Mesenteric fat pad (tissue), 1 donor: ENCODE data around the gene BAG5. TPM values are rescaled to one million over a fixed set of nuclear protein-coding genes. Genes with fewer than 3 reads are reported as not detected.

Experiments used
- DNase-seq: peaks from one replicate; pipeline ENCODE4 v3.0.0-alpha.2; 2020; ENCODE audit warnings: low spot score
- total RNA-seq: library from RNA; stranded (reverse); fragmentation: NEBNext Ultra II Directional; extraction: Animal tissue kit (Norgen Biotek cat#: 25700); gene quantifications from one replicate; pipeline ENCODE4 v1.2.1, GENCODE V29; 2021
- donor health status: DM: yes; HTN: yes; CAD: no.

The BAG5 gene
- total RNA-seq, 1 donor from 2014 or later, result 55.1 TPM

DNA sequence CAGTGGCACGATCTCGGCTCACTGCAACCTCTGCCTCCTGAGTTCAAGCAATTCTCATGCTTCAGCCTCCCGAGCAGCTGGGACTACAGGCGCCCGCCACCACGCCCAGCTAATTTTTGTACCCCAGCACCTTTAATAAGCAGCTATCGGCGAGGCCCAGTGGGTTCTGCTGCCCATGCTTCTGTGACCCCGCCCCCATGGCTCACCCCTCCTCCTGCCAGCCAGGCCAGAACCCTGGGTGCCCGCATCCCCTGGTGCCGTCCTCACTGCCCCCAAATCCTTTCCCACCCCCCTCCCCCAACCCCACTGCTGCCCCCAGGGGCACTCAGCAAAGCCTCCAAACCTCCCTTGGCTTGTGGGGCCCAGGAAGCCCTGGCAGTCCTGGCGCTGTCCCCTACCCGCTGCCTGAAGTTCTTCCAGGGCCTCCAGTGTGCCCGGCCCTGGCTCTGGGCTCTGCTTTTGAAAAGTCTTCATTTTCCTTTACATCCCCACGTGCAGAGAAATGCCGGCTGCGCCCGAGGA, 14.5 kb downstream of the BAG5 start:
- no peak for DNase-seq

GRCh38 chr14:103547455-103547940, 15.0 kb downstream of the BAG5 start:
- DNase-seq, result no peak

- DNase-seq, result no peak
Measured at GRCh38 chr14:103546652-103547454, 15.6 kb downstream of the BAG5 start.

- DNase-seq, result no peak
Measured at GRCh38 chr14:103545915-103546651, 16.4 kb downstream of the BAG5 start.

DNA sequence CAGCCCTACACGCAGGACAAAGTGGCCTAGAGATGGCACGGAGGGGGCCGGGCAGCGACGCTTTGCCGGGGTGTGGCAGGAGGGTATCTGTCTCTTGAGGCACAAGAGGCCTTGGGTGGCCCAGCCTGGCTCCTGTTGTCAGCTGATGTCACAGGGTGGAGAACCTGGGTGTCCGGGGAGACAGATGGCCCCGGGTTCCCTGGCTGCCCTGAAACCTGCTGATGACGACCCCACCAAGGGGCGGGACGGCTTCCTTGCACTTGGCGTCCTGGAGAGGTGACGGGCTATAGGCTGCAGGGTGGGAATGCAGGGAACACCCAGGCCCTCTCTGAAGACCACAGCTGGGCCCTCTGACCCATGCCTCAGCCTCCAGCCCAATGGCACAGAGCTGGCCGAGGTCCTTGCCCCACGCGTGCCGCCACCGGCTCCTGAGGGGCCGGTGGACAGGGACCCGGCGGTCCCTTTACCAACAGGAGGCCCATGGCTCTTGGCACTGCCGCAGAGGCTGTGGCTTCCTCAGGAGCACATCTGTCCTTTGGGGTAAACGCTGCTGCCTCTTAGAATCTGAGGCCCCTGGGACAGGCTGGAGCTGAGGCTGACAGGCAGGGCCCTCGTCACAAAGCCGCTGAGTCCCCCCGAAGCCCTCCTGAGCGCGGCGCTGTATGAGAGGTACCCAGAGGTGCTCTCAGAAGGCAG, 17.1 kb downstream of the BAG5 start:
- no peak for DNase-seq

- DNase-seq, result no peak
Measured at GRCh38 chr14:103544388-103545218, 17.9 kb downstream of the BAG5 start.

DNA sequence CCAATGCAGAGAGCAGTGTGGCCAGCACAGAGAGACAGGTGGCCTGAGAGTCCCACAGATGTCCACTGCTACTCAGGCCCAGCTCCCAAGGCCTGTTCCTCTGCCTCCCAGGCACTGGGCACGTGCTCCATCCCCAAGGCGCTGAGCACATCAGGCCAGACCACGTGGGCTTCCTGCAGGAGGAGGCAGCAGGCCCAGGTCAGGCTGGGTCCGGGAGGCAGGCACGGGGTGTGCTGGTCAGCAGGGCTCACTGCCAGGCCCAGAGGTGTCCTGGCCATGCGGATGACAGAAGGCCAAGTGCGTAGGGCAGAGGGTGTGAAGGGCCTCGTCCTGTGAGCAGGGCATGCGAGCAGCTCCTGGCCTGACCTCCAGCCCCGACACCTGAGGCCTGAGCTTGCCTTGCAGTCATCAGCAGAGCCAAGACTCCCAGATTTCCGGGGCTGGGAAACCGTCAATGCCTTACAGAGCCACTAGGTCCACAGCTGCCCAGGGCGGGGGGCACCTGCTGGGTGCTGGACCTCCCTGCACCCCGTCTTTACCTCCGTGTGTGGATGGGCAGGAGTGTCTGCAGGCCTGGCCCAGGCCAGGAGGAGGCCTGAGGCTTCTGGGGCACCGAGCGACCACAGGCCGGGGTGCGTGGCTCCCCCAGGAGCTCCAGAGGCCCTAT, 18.6 kb downstream of the BAG5 start:
- DNase-seq, result no peak

GRCh38 chr14:103543140-103543539, 19.3 kb downstream of the BAG5 start:
- no peak for DNase-seq

DNA sequence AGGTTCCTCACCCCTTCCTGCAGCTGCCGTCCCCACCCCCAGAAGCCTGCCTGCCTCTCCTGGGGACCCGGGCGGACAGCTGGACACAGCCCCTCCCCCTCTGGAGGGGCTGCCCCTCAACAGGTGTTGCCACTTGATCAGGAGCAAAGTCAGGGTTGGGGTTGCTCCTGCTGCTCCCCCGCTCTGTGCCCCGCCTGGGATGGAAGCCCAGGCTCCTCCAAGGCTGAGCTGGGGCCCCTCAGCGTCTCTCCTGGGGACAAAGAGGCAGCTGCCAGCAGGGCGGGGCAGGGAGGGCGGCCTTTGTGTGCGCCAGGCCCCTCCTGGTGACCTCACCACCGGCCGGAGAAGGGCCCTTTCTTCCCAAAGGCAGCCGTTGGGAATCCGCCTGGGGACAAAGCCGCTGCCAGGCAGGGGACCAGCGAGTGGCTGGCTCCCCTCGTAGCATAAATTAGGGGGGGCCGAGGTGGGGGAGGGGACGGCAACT, 19.8 kb downstream of the BAG5 start:
- DNase-seq, result no peak

GRCh38 chr14:103541709-103542604, 20.5 kb downstream of the BAG5 start:
- no peak for DNase-seq

GRCh38 chr14:103540821-103541708, 21.4 kb downstream of the BAG5 start:
- DNase-seq, result no peak

DNA sequence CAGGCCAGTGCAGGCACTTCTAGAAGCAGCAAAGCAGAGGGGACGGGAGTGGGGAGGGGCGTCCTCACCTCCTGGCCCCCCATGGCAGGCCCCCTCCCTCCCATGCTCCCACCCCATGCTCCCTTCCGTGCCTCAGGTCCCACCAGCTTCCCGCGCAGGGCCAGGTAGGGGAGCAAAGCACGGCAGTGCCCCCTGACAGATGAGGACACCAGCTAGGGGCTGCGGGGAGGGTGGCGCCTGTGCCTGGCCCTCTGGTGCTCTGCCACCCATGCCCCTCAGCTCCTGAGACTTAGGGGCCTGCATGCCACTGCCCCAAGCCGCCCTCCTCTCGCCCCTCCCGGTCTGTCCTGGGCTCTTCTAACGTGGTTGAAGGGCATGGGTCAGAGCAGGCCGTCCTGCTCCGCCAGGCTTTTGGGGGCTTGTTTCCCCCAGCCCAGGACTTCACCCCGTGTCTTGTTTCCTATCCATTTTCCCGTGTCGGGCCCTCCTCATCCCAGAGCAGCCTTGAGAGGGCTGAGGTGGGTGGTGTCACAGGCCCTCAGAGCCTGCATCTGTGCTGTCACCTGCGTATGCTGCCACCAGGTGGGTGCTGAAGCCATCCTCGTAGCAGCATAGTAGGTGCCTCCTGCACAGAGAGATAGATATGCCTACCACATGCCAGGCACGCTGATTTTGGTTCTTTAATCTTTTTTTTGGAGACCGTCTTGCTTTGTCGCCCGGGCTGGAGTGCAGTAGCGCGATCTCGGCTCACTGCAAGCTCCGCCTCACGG, 23.2 kb downstream of the BAG5 start:
- no peak for DNase-seq

DNA sequence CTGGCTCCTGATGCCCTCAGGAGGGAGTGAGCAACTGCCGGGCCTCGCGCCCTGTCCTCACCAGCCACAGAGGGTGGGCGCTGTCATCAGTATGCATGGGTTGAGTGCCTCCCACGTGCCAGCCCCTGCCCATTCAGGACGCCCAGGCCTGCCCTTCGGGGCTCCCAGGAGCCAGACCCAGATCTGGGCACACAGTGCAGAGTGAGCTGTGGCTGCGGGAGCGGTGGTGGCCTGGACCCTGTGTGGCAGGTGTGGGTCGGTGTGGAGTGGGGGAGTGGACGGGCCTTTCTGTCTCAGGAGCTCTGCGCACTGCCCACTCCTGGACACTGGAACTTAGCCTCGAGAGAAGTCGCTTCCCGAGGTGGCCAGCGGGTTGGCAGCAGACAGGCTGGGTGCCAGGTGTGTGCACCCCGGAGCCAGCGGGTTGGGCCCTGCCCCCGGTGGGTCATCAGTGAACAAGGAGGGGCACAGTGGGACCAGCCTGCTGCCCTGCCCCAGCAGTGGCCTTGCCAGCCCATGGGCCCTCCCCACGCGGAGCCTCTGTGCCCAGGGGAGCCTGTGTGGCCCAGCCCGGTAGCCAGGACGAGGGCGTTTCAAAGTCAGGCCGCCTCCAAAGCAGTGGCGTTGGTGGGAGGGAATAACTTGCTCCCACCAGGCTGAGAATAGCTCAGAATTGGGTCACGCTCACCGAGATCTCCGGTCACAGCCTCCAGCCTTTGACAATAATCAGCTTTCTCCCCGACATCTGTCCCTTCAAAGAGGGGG, 24.0 kb downstream of the BAG5 start:
- no peak for DNase-seq

DNA sequence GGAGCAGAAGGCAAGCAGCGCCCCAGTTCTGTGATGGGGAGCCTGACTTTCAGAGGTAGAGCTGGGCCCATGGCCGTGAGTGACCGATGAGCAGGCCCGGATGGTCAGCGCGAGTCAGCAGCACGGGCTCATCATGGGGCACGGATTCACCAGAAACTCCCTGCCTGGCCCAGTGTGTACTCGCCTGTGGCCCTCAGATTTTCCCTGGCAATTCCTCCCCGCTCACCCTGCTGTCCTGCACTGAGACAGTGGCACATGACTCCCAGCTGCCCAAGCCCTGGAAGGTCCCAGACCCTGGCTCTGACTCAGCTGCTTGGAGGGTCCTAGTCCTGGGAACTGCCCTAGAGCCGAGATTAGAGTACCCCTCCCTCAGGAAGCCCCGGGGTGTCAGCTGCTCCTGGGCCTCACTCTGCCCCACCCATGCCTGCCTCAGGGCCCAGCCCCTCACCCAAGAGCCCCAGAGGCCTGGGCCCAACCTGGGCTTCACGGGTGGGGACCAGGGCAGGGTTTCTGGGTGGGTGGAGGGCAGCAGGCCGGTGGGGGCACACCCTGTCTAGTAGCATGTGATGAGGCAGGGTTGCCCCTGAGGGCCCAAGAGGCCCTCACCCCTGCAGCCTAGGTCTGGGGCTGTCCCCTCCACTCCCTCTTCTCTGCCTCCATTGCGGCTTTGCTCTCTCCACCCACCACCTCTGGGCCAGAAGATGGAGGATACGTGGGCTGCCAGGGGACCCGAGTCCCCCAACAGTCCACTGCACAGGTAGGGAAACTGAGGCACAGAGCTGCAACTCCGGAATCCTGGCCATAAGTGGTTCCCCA, 25.1 kb downstream of the BAG5 start:
- no peak for DNase-seq

DNA sequence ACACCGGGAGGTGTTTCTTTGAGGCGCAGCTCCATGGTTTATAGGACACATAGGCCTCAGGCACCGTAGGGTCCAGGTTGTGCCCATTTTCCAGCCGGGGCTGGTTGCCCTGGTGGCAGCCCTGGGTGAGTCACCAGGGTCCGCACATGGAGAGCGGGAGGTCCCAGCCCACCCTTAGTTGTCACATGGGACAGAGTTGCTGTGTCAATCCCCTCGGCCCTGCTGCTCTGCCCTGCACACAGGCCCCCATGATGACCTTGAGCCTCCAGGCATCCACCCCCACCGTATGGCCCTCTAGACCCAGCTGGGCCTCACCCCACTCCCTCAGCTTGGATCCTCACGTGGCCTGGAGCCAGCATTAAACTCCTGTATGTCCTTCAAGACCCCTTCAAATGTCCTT, 25.8 kb downstream of the BAG5 start:
- no peak for DNase-seq
